ENCODE measurements around the gene SRM. TPM values are rescaled to one million over a fixed set of nuclear protein-coding genes. Genes with fewer than 3 reads are reported as not detected.
A peak's percentile ranks its signal among the peaks of the same experiment; 100 is the strongest.
"Not testable (repeated sequence)": the region's sequence is repeated elsewhere in the genome, so short reads cannot be mapped to it uniquely, and the experiment has no call there.

The SRM gene
- total RNA-seq, 1 donor from 2014 or later = 8.7 TPM

GRCh38 chr1:11064942-11065341 lies 5.1 kb upstream of the SRM start:
- no peak for DNase-seq (ENCODE audit: low read depth in 2 of 2)

DNA sequence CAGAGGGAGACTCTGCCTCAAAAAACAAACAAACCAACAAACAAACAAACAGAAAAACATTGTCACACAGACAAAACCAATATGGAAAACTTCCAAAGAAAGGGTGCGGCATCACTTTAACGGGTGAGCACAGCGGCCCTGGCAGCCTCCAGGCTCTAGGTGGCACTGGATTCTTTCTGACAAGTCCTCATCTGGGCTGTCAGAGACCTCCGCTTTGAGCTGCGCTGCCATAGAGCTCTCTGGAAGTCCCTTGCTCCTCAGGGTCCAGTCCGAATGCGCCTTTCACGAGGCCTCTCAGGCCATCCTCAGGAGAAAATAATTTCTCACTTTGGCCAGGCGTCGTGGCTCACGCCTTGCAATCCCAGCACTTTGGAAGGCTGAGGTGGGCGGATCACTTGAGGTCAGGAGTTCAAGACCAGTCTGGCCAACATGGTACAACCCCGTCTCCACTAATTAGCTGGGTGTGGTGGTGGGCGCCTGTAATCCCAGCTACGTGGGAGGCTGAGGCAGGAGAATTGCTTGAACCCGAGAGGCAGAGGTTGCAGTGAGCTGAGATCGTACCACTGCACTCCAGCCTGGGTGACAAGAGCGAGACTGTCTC lies 4.2 kb upstream of the SRM start:
- DNase-seq (ENCODE audit: low read depth in 2 of 2) = not testable (repeated sequence)

DNA sequence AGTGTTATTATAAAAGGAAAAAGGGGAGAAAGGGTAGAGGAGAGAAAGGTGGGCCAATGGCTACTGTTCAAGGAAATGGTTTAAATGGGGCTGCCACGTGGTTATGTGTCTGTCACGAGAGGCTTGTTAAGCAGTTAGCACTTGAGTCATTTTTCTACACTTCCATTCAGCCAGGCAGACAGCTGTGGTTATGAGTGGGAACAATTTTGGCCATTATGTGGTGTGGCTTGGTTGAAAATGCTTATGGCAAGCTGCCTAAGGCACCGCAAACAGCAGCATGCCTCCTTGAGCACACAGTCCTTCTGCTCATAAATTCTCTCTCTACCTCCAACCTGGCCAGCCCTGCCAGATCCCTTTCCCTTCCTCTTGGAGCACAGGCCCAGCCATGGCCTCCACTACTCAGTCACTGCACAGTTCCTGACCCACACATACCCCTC lies 3.2 kb upstream of the SRM start:
- DNase-seq (ENCODE audit: low read depth in 2 of 2) = no peak

DNA sequence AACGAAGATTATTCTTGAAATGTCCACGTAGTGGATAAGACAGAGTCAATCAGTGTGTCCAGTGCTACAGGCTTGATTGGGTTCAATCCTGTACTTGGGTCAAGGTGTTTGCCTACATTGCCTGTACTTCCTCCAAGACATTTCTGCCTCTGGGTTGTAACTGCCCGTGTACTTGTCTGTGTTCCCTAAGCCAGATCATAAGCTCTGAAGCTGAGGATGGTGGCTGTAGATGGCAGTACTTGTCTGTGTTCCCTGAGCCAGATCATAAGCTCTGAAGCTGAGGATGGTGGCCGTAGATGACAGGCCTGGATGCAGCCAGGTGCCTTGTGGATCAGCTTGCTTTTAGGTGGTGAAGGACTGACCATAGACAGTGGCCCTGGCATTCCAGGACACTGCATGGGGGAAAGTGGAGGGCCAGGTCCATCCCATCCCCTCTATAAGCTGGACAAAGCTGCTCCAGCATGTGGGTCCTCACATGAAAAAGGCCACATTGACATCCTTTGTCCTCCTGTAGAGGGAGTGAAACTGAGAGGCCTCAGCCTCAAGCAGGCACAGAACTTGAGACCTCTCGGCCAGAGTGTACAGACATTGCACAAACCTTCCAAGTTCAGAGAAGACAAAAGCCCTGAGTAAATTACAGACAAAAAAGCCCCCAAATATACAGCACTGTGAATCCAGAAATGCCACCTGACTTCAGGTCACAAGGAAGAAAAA lies 2.0 kb upstream of the SRM start:
- no peak for DNase-seq (ENCODE audit: low read depth in 2 of 2)

GRCh38 chr1:11059155-11059967 lies 457 bp downstream of the SRM start:
- DNase-seq (ENCODE audit: low read depth in 2 of 2) = peak; percentile 17 to 27

DNA sequence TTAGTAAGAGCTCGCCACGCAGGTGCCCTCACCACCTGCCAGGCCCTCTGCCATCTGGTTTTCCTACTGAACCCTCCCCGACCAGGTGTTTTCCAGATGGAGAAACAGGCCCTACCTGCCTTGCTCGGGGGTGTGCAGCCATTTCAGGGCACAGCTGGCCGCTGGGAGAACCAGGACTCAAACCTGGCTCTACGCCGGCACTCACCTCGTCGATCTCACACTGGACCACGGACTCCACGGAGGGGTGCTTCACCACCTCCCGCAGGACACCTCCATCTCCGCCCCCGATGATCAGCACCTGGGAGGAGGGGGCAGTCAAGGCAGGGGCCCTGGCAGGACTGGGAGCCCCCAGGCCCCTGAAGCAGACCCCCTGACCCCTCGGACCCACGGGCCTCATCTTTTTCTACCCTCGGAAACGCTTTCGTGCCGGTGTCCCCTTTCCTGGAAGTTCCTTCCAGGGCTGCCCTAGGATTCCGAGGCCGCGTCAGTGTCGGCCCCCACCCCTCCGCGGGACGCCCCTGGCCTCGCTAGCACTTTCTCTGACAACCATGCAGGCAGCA lies 1.1 kb downstream of the SRM start:
- no peak for DNase-seq (ENCODE audit: low read depth in 2 of 2)

DNA sequence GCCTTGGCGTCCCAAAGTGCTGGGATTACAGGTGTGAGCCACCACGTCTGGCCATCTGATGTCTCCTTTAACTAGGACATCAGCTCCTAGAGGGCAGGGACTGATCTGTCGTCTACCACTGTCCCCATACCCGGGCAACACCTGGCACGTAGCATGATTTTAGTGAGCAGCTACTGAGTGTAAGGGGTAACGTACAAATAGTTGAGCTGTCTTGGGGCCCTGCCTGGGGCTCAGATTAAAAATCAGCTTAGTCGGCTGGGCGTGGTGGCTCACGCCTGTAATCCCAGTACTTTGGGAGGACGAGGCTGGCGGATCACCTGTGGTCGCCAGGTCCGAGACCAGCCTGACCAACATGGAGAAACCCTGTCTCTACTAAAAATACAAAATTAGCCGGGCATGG lies 1.8 kb downstream of the SRM start:
- DNase-seq (ENCODE audit: low read depth in 2 of 2) = no peak

DNA sequence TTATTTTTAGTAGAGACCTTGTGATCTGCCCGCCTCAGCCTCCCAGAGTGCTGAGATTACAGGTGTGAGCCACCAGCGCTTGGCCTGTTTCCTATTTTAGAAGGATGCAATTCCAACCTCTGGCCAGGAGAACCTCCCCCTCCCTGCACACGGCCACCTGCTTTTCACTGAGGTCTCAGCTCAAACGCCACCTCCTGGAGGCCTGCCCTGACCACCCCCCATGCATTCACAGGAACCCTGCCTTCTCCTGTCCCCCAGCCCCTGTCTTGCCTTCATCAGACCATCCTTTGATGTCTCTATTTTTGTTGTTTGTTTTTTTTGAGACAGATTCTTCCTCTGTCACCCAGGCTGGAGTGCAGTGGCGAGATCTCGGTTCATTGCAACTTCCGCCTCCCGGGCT lies 2.3 kb downstream of the SRM start:
- no peak for DNase-seq (ENCODE audit: low read depth in 2 of 2)

DNA sequence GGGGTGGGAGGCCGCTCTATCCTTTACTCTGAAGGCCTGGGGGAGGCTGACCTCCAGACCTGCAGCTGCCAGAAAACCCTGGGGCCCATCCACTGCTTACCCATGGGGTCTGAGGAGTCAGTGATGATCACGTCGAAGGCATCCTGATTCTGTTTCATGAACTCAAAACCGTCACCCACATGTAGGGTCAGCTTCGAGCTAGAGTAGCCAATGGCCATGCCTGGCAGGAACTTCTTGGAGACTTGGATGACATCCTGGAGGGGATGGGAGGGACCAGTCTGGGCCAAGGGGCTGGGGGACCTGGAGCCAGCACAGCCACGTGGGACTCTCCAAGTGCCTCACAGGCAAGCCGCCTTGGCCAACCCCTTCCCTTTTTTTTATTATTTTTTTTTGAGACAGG lies 3.3 kb downstream of the SRM start:
- DNase-seq (ENCODE audit: low read depth in 2 of 2) = no peak

GRCh38 chr1:11055676-11056075 lies 4.1 kb downstream of the SRM start:
- DNase-seq (ENCODE audit: low read depth in 2 of 2) = no peak

- no peak for DNase-seq (ENCODE audit: low read depth in 2 of 2)
Observed at GRCh38 chr1:11054666-11055065, 5.2 kb downstream of the SRM start.

- no peak for DNase-seq (ENCODE audit: low read depth in 2 of 2)
Observed at GRCh38 chr1:11054181-11054580, 5.6 kb downstream of the SRM start.

- peak; percentile 23 to 31 for DNase-seq (ENCODE audit: low read depth in 2 of 2)
Observed at GRCh38 chr1:11053758-11054137, 6.1 kb downstream of the SRM start.

- DNase-seq (ENCODE audit: low read depth in 2 of 2) = no peak
Observed at GRCh38 chr1:11052839-11053757, 6.7 kb downstream of the SRM start.

DNA sequence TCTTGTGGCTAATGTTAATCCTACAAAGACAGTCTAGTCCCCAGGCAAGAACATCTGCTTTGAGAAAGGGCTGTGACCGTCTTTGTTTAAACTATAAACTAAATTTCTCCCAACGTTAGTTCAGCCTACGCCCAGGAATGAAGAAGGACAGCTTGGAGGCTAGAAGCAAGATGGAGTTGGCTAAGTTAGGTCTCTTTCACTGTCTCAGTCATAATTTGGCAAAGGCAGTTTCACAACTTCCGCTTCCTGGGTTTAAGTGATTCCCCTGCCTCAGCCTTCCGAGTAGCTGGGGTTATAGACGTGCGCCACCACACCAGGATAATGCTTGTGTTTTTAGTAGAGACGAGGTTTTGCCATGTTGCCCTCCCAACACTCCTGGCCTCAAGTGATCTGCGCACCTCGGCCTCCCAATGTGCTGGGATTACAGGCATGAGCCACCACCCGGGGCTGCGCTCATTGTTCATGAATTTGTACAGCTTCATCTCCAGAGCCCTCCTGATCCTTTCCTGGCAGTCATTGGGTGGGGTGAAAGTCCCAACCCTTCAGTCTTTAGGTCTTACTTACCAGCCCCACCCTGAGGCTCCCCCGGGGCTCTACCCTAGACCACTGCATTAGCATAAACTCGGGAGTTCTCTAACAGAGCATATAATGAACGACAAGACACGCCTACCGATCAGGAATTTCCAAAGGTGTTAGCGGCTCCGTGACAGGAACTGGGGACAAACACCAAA lies 7.9 kb downstream of the SRM start:
- DNase-seq (ENCODE audit: low read depth in 2 of 2) = peak in 1 of 2 donors; percentile 37

DNA sequence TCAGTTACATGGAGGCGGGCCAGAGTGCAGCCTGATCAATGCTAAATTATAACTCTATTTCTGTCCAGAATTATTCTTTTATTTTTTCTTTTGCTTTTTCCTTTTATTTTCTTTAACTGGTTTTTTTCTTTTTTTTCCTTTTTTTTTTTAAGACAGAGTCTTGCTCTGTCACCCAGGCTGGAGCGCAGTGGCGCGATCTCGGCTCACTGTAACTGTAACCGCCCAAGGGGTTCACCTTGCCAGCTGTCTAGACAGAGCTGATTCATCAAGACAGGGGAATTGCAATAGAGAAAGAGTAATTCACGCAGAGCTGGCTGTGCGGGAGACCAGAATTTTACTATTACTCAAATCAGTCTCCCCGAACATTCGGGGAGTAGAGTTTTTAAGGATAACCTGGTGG lies 8.7 kb downstream of the SRM start:
- DNase-seq (ENCODE audit: low read depth in 2 of 2) = not testable (repeated sequence)

DNA sequence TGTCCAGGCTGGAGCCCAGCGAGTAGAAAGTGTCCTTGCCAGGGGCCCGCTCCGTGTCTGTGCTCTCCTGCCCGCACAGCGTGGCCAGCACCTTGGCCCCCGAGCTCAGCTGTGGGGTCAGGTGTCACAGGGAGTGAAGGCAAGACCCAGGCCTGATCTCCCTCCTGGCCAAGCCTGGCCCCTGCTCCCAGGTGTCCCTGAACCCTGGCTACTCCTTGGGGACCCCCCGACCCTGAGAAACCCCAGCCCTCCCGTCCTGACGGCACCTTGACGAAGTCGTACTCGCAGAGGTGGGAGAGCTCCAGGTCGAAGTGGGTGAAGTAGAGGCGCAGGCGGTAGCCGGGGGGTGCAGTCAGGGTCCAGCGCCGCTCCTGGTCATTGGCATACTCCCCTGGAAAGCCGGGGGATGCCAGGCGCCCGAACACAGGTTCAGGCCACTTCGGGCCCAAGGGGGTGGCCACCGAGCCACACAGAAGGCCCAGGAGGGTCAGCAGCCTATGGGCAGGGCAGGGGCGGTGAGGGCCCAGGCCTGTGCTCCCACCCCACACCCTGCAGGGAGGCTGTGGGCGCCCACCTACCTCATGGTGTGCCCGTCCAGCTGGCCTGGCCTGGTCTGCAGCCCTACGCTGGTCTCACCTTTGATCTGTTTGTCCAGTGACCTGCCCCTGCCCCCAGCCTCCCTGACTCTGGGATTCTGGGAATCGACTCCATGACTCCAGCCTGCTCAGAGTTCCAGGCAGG lies 13.0 kb downstream of the SRM start, which contains the start of gene MASP2:
MASP2 (minus strand) TSS at position 615 of the 741 bp plus-strand sequence; CDS start at position 583, 32 bp downstream.
- DNase-seq (ENCODE audit: low read depth in 2 of 2) = no peak

DNA sequence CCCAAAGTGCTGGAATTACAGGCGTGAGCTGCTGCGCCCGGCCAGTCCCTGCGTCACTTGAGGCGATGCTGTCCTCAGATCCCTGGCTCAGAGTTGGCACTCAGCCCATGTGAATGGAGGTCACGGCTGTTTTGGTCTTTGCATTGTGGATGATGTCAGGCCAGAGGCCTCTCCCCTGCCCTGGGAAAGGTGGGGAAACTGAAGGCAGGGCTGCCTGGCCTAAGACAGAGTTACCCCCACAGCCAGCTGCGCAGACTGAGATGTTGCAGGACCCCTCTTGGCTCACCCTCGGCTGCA lies 13.6 kb downstream of the SRM start:
- DNase-seq (ENCODE audit: low read depth in 2 of 2) = no peak

GRCh38 chr1:11045428-11046269 lies 14.2 kb downstream of the SRM start:
- DNase-seq (ENCODE audit: low read depth in 2 of 2) = no peak

Measured in lung microvascular endothelial cell (primary cell).